HG02973 (cell line): Measurements from ENCODE around the gene IPO9.
"Not testable (repeated sequence)": the region's sequence is repeated elsewhere in the genome, so short reads cannot be mapped to it uniquely, and the experiment has no call there.

ENCODE experiments used
- ATAC-seq: cut with Tn5 transposase; IDR thresholded peaks from one replicate; pipeline ENCODE4 v1.9.1; 2021; ENCODE audit warnings: moderate library complexity; ENCODE audit not compliant: unreplicated experiment

Gene IPO9

GRCh38 chr1:201900476-201900875 is 71.5 kb downstream of the IPO9 start:
- ATAC-seq = no peak

GRCh38 chr1:201901036-201901435 is 72.1 kb downstream of the IPO9 start:
- not testable (repeated sequence) for ATAC-seq

DNA sequence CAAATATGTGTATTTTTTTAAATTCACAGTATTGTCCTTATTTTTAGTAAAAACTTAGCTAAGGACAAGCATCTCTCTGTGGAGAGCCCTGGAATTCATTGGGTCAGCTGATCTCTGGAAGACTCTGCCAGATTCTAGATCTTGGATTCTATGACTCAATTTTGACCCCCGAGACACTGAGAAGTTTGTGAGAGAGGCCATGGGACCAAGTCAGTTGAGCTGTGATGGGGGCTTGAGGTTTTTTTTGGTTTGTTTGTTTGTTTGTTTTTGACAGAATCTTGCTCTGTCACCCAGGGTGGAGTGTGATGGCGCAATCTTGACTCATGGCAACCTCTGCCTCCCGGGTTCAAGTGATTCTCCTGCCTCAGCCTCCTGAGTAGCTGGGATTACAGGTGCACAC is 73.2 kb downstream of the IPO9 start:
- ATAC-seq = no peak

DNA sequence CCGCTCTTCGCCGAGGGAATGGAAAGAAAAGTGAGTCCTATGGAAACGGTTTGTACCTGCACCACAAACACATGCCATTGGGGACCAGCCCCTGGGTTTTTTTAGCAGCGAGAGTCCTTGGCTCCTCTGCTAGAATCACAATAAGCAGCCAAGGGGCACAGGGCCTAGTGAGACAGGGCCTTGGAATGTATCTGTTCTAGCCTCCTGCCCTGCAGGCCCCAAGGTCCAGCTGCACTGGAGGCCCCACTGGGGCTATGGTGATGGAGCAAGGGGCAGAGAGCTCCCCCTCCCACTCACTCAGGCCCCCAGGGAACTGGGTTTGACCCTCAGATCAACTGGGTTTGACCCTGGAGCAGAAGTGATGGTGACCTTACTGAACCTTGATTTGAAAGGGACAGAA is 74.2 kb downstream of the IPO9 start:
- no peak for ATAC-seq

DNA sequence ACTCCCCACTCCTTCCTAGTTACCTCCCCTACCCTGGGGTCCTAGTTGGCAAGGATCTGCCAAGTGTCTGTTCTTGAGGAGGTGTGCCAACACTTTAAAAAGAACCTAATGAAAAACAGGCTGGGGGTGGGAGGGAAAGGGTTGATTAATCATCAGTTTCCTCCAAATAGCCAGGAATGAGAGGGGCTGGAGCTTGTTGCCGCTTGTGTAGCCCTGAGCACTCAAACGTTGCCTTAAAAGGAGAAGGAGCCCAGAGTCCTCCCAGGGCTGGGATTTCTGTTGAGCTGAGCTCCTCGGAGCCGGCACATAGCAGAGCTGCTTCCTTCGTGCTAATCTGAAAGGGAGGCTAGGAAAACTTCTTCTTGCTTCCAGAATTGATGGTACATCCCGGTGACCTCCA is 75.6 kb downstream of the IPO9 start:
- no peak for ATAC-seq

- ATAC-seq = no peak
Observed at GRCh38 chr1:201905234-201905890, 76.4 kb downstream of the IPO9 start.

DNA sequence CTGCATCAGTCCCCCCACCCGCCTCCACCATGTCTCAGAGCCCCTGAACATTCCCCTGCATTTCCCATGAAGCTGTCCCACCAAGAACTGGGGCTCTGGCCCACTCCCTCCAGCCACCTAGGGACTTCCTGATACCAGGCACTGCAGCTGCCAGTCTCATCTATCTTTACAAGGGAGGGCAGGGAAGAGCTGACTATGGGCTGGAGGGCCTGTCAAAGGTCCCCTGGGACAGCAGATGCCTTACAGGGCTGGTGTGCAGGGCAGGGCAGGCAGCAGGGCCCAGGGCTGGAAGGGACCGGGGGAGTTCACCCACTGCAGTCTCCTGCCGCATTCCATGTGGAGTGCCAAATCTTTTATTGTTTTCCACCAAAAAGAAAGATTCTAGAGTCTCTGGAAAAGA is 77.4 kb downstream of the IPO9 start:
- no peak for ATAC-seq

- ATAC-seq = no peak
Observed at GRCh38 chr1:201907621-201908020, 78.7 kb downstream of the IPO9 start.

DNA sequence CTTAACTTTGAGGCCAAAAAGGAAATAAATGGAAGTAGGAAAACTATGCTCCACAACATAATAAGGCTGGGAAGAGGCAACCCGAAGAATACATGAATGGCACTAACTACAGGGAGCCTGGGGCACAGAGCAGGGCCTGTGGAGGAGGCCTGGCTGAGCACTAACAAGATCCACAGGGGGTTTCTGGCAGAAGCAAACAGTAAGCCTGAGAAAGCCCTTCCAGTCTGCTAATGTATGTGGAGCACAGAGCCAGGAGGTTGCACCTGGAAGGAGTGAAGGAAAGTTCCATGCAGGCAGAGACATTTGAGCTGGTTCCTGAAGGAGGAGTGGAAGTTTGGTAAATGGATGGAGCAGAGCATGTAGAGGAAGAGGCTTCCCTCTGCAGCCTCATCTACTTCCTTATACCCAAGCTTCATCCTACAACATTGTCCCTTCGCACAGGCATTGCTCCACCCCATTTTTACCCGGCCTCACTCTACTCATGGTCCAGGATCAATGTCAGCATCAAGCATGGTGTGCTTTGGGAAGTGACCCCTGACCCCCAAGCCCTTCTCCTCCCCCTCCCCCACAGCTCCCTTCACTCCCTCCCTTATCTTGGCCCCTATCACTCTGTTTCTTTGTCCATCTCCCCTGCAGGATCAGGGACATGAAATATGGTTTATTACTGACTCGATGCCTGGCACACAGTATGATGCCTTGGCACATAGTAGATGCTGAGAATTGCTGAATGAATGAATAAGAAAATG is 83.0 kb downstream of the IPO9 start:
- no peak for ATAC-seq

GRCh38 chr1:201912832-201913231 is 83.9 kb downstream of the IPO9 start:
- no peak for ATAC-seq

GRCh38 chr1:201914456-201915235 is 85.7 kb downstream of the IPO9 start:
- ATAC-seq = no peak

- ATAC-seq = no peak
Observed at GRCh38 chr1:201916649-201917249, 87.8 kb downstream of the IPO9 start.

- ATAC-seq = no peak
Observed at GRCh38 chr1:201917362-201918033, 88.5 kb downstream of the IPO9 start.

GRCh38 chr1:201918343-201918742 is 89.4 kb downstream of the IPO9 start:
- no peak for ATAC-seq

- ATAC-seq = no peak
Observed at GRCh38 chr1:201921952-201922558, 93.1 kb downstream of the IPO9 start.

- ATAC-seq = no peak
Observed at GRCh38 chr1:201925301-201925567, 96.3 kb downstream of the IPO9 start.

GRCh38 chr1:201925981-201926645 is 97.2 kb downstream of the IPO9 start:
- no peak for ATAC-seq

GRCh38 chr1:201928266-201928665 is 99.3 kb downstream of the IPO9 start:
- ATAC-seq = no peak

GRCh38 chr1:201930137-201930536 is 101.2 kb downstream of the IPO9 start:
- no peak for ATAC-seq

DNA sequence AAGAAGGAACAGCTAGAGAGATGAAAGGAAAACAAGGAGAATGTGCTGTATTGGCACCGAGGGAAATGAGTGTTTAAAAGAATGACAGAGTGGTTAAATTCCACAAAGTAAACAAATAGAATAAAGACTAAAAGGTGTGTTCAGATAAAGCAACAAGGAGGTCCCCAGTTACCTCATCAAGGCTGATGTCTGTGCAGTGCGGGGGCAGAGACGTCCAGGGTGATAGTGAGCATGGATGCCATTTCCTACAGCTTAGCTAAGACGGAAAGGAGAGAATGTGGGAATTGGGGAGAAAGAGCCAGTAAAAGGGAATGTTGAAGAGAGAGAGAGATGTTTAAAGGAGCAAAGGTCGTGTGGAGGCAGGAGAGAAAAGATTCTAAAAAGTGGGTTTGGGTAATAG is 101.8 kb downstream of the IPO9 start:
- ATAC-seq = no peak
